Retina (tissue), 1 donor: ENCODE measurements around the gene EEF2.
A peak's percentile ranks its signal among the peaks of the same experiment; 100 is the strongest.

ENCODE experiments used
- DNase-seq: peaks from one replicate; pipeline ENCODE4 v3.0.0-alpha.2; 2016

The EEF2 gene

GRCh38 chr19:3983936-3984583 is 1.2 kb downstream of the EEF2 start:
- DNase-seq: no peak

GRCh38 chr19:3983542-3983914 is 1.7 kb downstream of the EEF2 start:
- DNase-seq: no peak

GRCh38 chr19:3982701-3983541 is 2.3 kb downstream of the EEF2 start:
- no peak for DNase-seq

- no peak for DNase-seq
Observed at GRCh38 chr19:3981736-3982681, 3.3 kb downstream of the EEF2 start.

- no peak for DNase-seq
Observed at GRCh38 chr19:3981373-3981735, 3.9 kb downstream of the EEF2 start.

GRCh38 chr19:3980353-3981251 is 4.7 kb downstream of the EEF2 start:
- no peak for DNase-seq

- no peak for DNase-seq
Observed at GRCh38 chr19:3979674-3980352, 5.5 kb downstream of the EEF2 start.

GRCh38 chr19:3979289-3979673 is 6.0 kb downstream of the EEF2 start:
- DNase-seq: no peak

- no peak for DNase-seq
Observed at GRCh38 chr19:3978145-3978544, 7.1 kb downstream of the EEF2 start.

GRCh38 chr19:3977242-3978143 is 7.8 kb downstream of the EEF2 start:
- no peak for DNase-seq

- no peak for DNase-seq
Observed at GRCh38 chr19:3976495-3977241, 8.6 kb downstream of the EEF2 start.

- DNase-seq: no peak
Observed at GRCh38 chr19:3975637-3976087, 9.6 kb downstream of the EEF2 start.

GRCh38 chr19:3975144-3975543 is 10.1 kb downstream of the EEF2 start:
- no peak for DNase-seq

GRCh38 chr19:3970808-3971598 is 14.3 kb downstream of the EEF2 start, which contains the start of gene DAPK3:
Gene DAPK3, minus strand, starts transcription at chr19:3971099. Its CDS starts 1,364 bp downstream, at chr19:3969735.
- DNase-seq: peak; percentile 95

GRCh38 chr19:3970313-3970807 is 14.9 kb downstream of the EEF2 start:
- DNase-seq: peak; percentile 23

GRCh38 chr19:3969435-3970312 is 15.6 kb downstream of the EEF2 start:
- DNase-seq: peak; percentile 25
